Esophagus squamous epithelium (tissue), 5 donors: ENCODE results near the gene ZNF431. TPM values are rescaled to one million over a fixed set of nuclear protein-coding genes. Genes with fewer than 3 reads are reported as not detected.

Experiments
- DNase-seq: peaks from one replicate; lab custom pipeline; 2025; lab: John Stamatoyannopoulos, UW
- H3K27ac ChIP-seq, 4 donors: fragments of 200-600 bp; sonication (generic); one replicate each; pipeline ENCODE4 v1.5.1; 2016 to 2019; ENCODE audit warnings: mild to moderate bottlenecking in 1 of 4
- H3K27me3 ChIP-seq, 4 donors: fragments of 200-600 bp; sonication (generic); 1 replicate in 3 of 4; 2 replicates in 1 of 4; pipeline versions ENCODE4 v1.5.1 to v1.6.0; 2017 to 2021; ENCODE audit warnings: antibody characterized with exemption in 1 of 4
- H3K36me3 ChIP-seq, 3 donors: fragments of 200-600 bp; sonication (generic); one replicate each; pipeline ENCODE4 v1.5.1; 2016 to 2019
- H3K4me1 ChIP-seq, 3 donors: fragments of 200-600 bp; sonication (generic); one replicate each; pipeline ENCODE4 v1.5.1; 2017 to 2019
- H3K4me3 ChIP-seq, 4 donors: fragments of 200-600 bp; sonication (generic); 1 replicate in 3 of 4; 2 replicates in 1 of 4; pipeline ENCODE4 v1.5.1; 2016 to 2019; ENCODE audit warnings: mild to moderate bottlenecking in 2 of 4, moderate library complexity in 1 of 4
- H3K9me3 ChIP-seq, 3 donors: fragments of 200-600 bp; sonication (generic); one replicate each; pipeline ENCODE4 v1.5.1; 2016 to 2019
- CTCF ChIP-seq, 6 experiments: fragments of 450-650 bp in 4 of 6; fragments of 200-600 bp in 2 of 6; sonication (generic) in 2 of 6; IDR thresholded peaks; one replicate each; pipeline ENCODE4 v1.5.1; 2016 to 2019; ENCODE audit warnings: antibody characterized with exemption in 6 of 6, mild to moderate bottlenecking in 4 of 6, moderate library complexity in 4 of 6
- POLR2A ChIP-seq, 4 donors: fragments of 450-650 bp; IDR thresholded peaks; one replicate each; pipeline ENCODE4 v1.6.1; 2017; ENCODE audit warnings: antibody characterized with exemption in 4 of 4, mild to moderate bottlenecking in 4 of 4, moderate library complexity in 3 of 4
- WGBS, 2 donors: methylation state at CpG; one replicate each; pipeline ENCODE4 v1.1.5; 2018; 5-methylcytosine and 5-hydroxymethylcytosine counted together
- intact Hi-C: fragments of 100-400 bp; cut with DNase I; formaldehyde crosslinking; loops from one replicate; pipeline ENCODE4 v1.15.0; 2022
- total RNA-seq, 4 donors: library from RNA; depleted of rRNA; stranded (reverse); fragments of >200 nt; gene quantifications; one replicate each; pipeline ENCODE4 v1.1.0, GENCODE V29; 2016
- donor health status: DM: yes; HTN: yes; CAD: no.

ZNF431 gene
- total RNA-seq, 4 donors from 2014 or later: 10.8 to 29.2 (median 15.8) TPM

GRCh38 chr19:21101521-21102242 is 40.2 kb upstream of the ZNF431 start:
- Histone ChIP-seq H3K27me3 (no peaks in the 10 kb centered on the region), H3K27ac (no peak overlapping the region), H3K4me3 (no peak overlapping the region), H3K36me3 (peaks cover 0 to 64% (median 0%) of the 10 kb centered on the region in 3 donors), H3K9me3 (peaks cover 0 to 9% (median 0%) of the 10 kb centered on the region in 3 donors), H3K4me1 (peaks cover 0 to 14% (median 0%) of the 10 kb centered on the region in 3 donors)
- intact Hi-C loops: no loop called here
- no peak for TF ChIP-seq POLR2A (IDR thresholded peaks at IDR 0.05)
- no peak for TF ChIP-seq CTCF (IDR thresholded peaks at IDR 0.05)
- DNase-seq: no peak
- WGBS, 2 donors: 85 to 95% methylated on average over 2 of the region's 2 CpGs

GRCh38 chr19:21109116-21109515 is 32.7 kb upstream of the ZNF431 start:
- peaks cover 0 to 69% (median 0%) of the 10 kb centered on the region in 3 donors for H3K36me3 ChIP-seq
- DNase-seq: no peak
- H3K4me1 ChIP-seq: no peaks in the 10 kb centered on the region
- intact Hi-C loops: no loop called here
- H3K9me3 ChIP-seq: peaks cover 0 to 22% (median 7%) of the 10 kb centered on the region in 3 donors
- H3K4me3 ChIP-seq: no peak overlapping the region
- TF ChIP-seq POLR2A (IDR thresholded peaks at IDR 0.05) (no peak), CTCF (IDR thresholded peaks at IDR 0.05) (no peak)
- H3K27me3 ChIP-seq: no peaks in the 10 kb centered on the region
- no peak overlapping the region for H3K27ac ChIP-seq

GRCh38 chr19:21110183-21110582 is 31.7 kb upstream of the ZNF431 start:
- 61 to 76% methylated on average over 1 of the region's 1 CpG for WGBS, 2 donors
- no peak overlapping the region for H3K27ac ChIP-seq

GRCh38 chr19:21115430-21115829 is 26.4 kb upstream of the ZNF431 start:
- H3K27ac ChIP-seq: no peak overlapping the region
- intact Hi-C loops: no loop called here
- no peak overlapping the region for H3K4me3 ChIP-seq
- H3K27me3 ChIP-seq: no peaks in the 10 kb centered on the region
- TF ChIP-seq POLR2A (IDR thresholded peaks at IDR 0.05): no peak
- TF ChIP-seq CTCF (IDR thresholded peaks at IDR 0.05): no peak
- peaks cover 0 to 68% (median 10%) of the 10 kb centered on the region in 3 donors for H3K36me3 ChIP-seq
- H3K9me3 ChIP-seq: peaks cover 0 to 40% (median 16%) of the 10 kb centered on the region in 3 donors
- no peaks in the 10 kb centered on the region for H3K4me1 ChIP-seq
- DNase-seq: no peak

More at GRCh38 chr19:21110183-21110582, 31.7 kb upstream of the ZNF431 start:
- no peak for DNase-seq
- no peaks in the 10 kb centered on the region for H3K4me1 ChIP-seq
- H3K9me3 ChIP-seq: peaks cover 0 to 25% (median 11%) of the 10 kb centered on the region in 3 donors
- no peak overlapping the region for H3K4me3 ChIP-seq
- intact Hi-C loops: no loop called here
- H3K27me3 ChIP-seq: no peaks in the 10 kb centered on the region
- TF ChIP-seq POLR2A (IDR thresholded peaks at IDR 0.05) (no peak), CTCF (IDR thresholded peaks at IDR 0.05) (no peak)
- peaks cover 0 to 70% (median 0%) of the 10 kb centered on the region in 3 donors for H3K36me3 ChIP-seq

GRCh38 chr19:21117041-21117907 is 24.6 kb upstream of the ZNF431 start:
- Histone ChIP-seq H3K27me3 (no peaks in the 10 kb centered on the region), H3K4me3 (no peak overlapping the region), H3K9me3 (peaks cover 0 to 46% (median 16%) of the 10 kb centered on the region in 3 donors), H3K36me3 (peaks cover 3 to 69% (median 10%) of the 10 kb centered on the region in 3 donors), H3K4me1 (no peaks in the 10 kb centered on the region), H3K27ac (no peak overlapping the region)
- intact Hi-C loops: no loop called here
- no peak for DNase-seq
- TF ChIP-seq POLR2A (IDR thresholded peaks at IDR 0.05): no peak
- TF ChIP-seq CTCF (IDR thresholded peaks at IDR 0.05): no peak
- WGBS, 2 donors: 86 to 91% methylated on average over 2 of the region's 2 CpGs
